ENCODE results near the gene CDKN2AIP. TPM values are rescaled to one million over a fixed set of nuclear protein-coding genes. Genes with fewer than 3 reads are reported as not detected.

Gene CDKN2AIP
- total RNA-seq, 2 experiments from 2014 or later = 31.2 to 36.3 TPM

DNA sequence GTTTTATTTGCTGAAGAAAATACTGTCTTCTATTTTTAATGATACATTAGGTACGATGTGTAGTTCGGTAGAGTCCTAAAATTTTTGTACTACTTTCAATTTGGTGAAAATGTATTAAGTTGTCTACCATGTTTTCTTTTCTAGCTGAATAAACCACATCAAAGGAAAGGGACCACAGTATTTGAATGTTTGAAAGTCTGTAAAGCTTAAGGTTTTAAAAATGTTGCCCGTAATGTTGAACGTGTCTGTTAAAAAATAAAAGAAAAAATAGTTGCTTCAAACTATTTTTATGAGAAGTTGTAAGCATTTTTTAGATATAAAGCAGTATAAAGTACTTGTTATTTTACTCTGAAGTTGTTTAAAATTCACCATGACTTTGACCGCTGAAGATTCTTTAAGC is 3.2 kb downstream of the CDKN2AIP start:
- H3K79me2 ChIP-seq (ENCODE audit: insufficient read depth, low read depth, low read length) = peaks cover 66% of the 10 kb centered on the region
- H4K20me1 ChIP-seq (ENCODE audit: insufficient read depth, low read length) = peaks cover 46% of the 10 kb centered on the region
- peak overlapping the region; percentile 98 for H3K4me3 ChIP-seq (ENCODE audit: low read depth, low read length, poor library complexity, severe bottlenecking)
- no peaks in the 10 kb centered on the region for H3K9me3 ChIP-seq (ENCODE audit: low read length)
- no peak overlapping the region for H3K27ac ChIP-seq (ENCODE audit: low read depth, low read length, poor library complexity, severe bottlenecking)
- H3K4me2 ChIP-seq (ENCODE audit: low read length) = peak overlapping the region; percentile 96
- TF ChIP-seq CTCF (conservative IDR thresholded peaks at IDR 0.05; ENCODE audit: low read length) (no peak), EZH2phosphoT487 (IDR thresholded peaks at IDR 0.05; ENCODE audit: borderline replicate concordance, low read depth, low read length) (no peak)
- no peak overlapping the region for H2AFZ ChIP-seq (ENCODE audit: low read length)
- peaks cover 76% of the 10 kb centered on the region for H3K36me3 ChIP-seq (ENCODE audit: insufficient read depth, low read length)
- peaks cover 35% of the 10 kb centered on the region for H3K4me1 ChIP-seq (ENCODE audit: insufficient read depth, low read length, poor library complexity, severe bottlenecking)
- no peaks in the 10 kb centered on the region for H3K9me2 ChIP-seq (ENCODE audit: insufficient read depth, low read length)
- POLR2A ChIA-PET = interaction anchor here (1.0 to 1.8 kb wide), 5 partner anchors 13 to 56 kb away, joined by 3 to 7 read pairs (median 3); no protein-coding TSS in a partner anchor
- intact Hi-C loops (cut with micrococcal nuclease; ENCODE audit: unreplicated experiment) = loop anchor here (10.0 kb wide), 1 partner anchor 1197 kb away; the partner anchor contains the start of genes CASP3 and PRIMPOL
- BruUV-seq (replicated peaks) = no TSS peak
- DNase-seq (ENCODE audit: low spot score) = no peak
- CTCF ChIA-PET (ENCODE audit: unreplicated experiment) = no interaction called here

- Histone ChIP-seq H3K4me1 (ENCODE audit: insufficient read depth, low read length, poor library complexity, severe bottlenecking) (peaks cover 30% of the 10 kb centered on the region), H3K4me2 (ENCODE audit: low read length) (peak overlapping the region; percentile 96; the same call in 1 of the 2 replicates), H4K20me1 (ENCODE audit: insufficient read depth, low read length) (peaks cover 46% of the 10 kb centered on the region), H3K36me3 (ENCODE audit: insufficient read depth, low read length) (peaks cover 84% of the 10 kb centered on the region), H2AFZ (ENCODE audit: low read length) (no peak overlapping the region), H3K27ac (ENCODE audit: low read depth, low read length, poor library complexity, severe bottlenecking) (no peak overlapping the region), H3K4me3 (ENCODE audit: low read depth, low read length, poor library complexity, severe bottlenecking) (no peak overlapping the region), H3K79me2 (ENCODE audit: insufficient read depth, low read depth, low read length) (peaks cover 61% of the 10 kb centered on the region), H3K9me3 (ENCODE audit: low read length) (no peaks in the 10 kb centered on the region), H3K9me2 (ENCODE audit: insufficient read depth, low read length) (no peaks in the 10 kb centered on the region)
- TF ChIP-seq EZH2phosphoT487 (IDR thresholded peaks at IDR 0.05; ENCODE audit: borderline replicate concordance, low read depth, low read length) = no peak
- TF ChIP-seq CTCF (conservative IDR thresholded peaks at IDR 0.05; ENCODE audit: low read length) = no peak
- no peak for DNase-seq (ENCODE audit: low spot score)
- intact Hi-C loops (cut with micrococcal nuclease; ENCODE audit: unreplicated experiment) = loop anchor here (10.0 kb wide), 1 partner anchor 1196 kb away; the partner anchor contains the start of genes CASP3 and PRIMPOL
- no TSS peak for BruUV-seq (replicated peaks)
- POLR2A ChIA-PET = interaction anchor here (0.6 to 1.4 kb wide), 4 partner anchors 11 to 1420 kb away, joined by 3 to 5 read pairs (median 4); no protein-coding TSS in a partner anchor
- CTCF ChIA-PET (ENCODE audit: unreplicated experiment) = no interaction called here
These were observed 4.0 kb downstream of the CDKN2AIP start for GRCh38 chr4:183448436-183448835.

GRCh38 chr4:183449193-183449882 is 4.9 kb downstream of the CDKN2AIP start:
- Histone ChIP-seq H3K9me3 (ENCODE audit: low read length) (no peaks in the 10 kb centered on the region), H3K4me2 (ENCODE audit: low read length) (no peak overlapping the region), H3K27ac (ENCODE audit: low read depth, low read length, poor library complexity, severe bottlenecking) (no peak overlapping the region), H2AFZ (ENCODE audit: low read length) (no peak overlapping the region), H4K20me1 (ENCODE audit: insufficient read depth, low read length) (peaks cover 46% of the 10 kb centered on the region), H3K36me3 (ENCODE audit: insufficient read depth, low read length) (peaks cover 90% of the 10 kb centered on the region), H3K4me1 (ENCODE audit: insufficient read depth, low read length, poor library complexity, severe bottlenecking) (peaks cover 29% of the 10 kb centered on the region), H3K79me2 (ENCODE audit: insufficient read depth, low read depth, low read length) (peaks cover 56% of the 10 kb centered on the region), H3K9me2 (ENCODE audit: insufficient read depth, low read length) (no peaks in the 10 kb centered on the region), H3K4me3 (ENCODE audit: low read depth, low read length, poor library complexity, severe bottlenecking) (no peak overlapping the region)
- CTCF ChIA-PET (ENCODE audit: unreplicated experiment) = no interaction called here
- intact Hi-C loops (cut with micrococcal nuclease; ENCODE audit: unreplicated experiment) = loop anchor here (10.0 kb wide), 1 partner anchor 1195 kb away; the partner anchor contains the start of genes CASP3 and PRIMPOL
- POLR2A ChIA-PET = interaction anchor here (0.6 kb wide), 1 partner anchor 1420 kb away, joined by 5 read pairs; no protein-coding TSS in a partner anchor
- TF ChIP-seq EZH2phosphoT487 (IDR thresholded peaks at IDR 0.05; ENCODE audit: borderline replicate concordance, low read depth, low read length) (no peak), CTCF (conservative IDR thresholded peaks at IDR 0.05; ENCODE audit: low read length) (no peak)
- BruUV-seq (replicated peaks) = no TSS peak
- no peak for DNase-seq (ENCODE audit: low spot score)
